ENCODE results near the gene ZNF322. TPM values are rescaled to one million over a fixed set of nuclear protein-coding genes. Genes with fewer than 3 reads are reported as not detected.
A peak's percentile ranks its signal among the peaks of the same experiment; 100 is the strongest.
"Not testable (repeated sequence)": the region's sequence is repeated elsewhere in the genome, so short reads cannot be mapped to it uniquely, and the experiment has no call there.

The ZNF322 gene, protein sequence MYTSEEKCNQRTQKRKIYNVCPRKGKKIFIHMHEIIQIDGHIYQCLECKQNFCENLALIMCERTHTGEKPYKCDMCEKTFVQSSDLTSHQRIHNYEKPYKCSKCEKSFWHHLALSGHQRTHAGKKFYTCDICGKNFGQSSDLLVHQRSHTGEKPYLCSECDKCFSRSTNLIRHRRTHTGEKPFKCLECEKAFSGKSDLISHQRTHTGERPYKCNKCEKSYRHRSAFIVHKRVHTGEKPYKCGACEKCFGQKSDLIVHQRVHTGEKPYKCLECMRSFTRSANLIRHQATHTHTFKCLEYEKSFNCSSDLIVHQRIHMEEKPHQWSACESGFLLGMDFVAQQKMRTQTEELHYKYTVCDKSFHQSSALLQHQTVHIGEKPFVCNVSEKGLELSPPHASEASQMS
- 4.0 and 6.9 TPM in 2 replicates for polyA plus RNA-seq (2012; rRNA removed)
- polyA plus RNA-seq (2012; cell fraction: cytosol; rRNA removed), result 5.1 and 5.3 TPM in 2 replicates
- 14.7 and 21.7 TPM in 2 replicates for polyA plus RNA-seq (2012; cell fraction: nucleus; rRNA removed)

- POLR2A ChIA-PET, result no interaction called here
- Histone ChIP-seq H3K4me3 (ENCODE audit: low read depth in 2 of 2, low read length in 1 of 2) (peak within 1 kb of the TSS; percentile 84 to 90), H3K9ac (peak within 1 kb of the TSS; percentile 71), H3K4me1 (ENCODE audit: control insufficient read depth in 1 of 2, insufficient read depth in 2 of 2, low read depth in 1 of 2, low read length in 1 of 2) (peaks cover 0 to 13% of the 10 kb centered on the region in 2 experiments; a peak in 2 of 4 replicates), H3K27ac (ENCODE audit: low read depth in 2 of 2, low read length in 1 of 2) (peak within 1 kb of the TSS; percentile 82 to 85), H2AFZ (ENCODE audit: low read depth) (peak within 1 kb of the TSS; percentile 99), H3K4me2 (peak within 1 kb of the TSS; percentile 84), H3K9me2 (no peaks in the 10 kb centered on the region), H3K79me2 (ENCODE audit: insufficient read depth) (peaks cover 49% of the 10 kb centered on the region), H3K27me3 (ENCODE audit: insufficient read depth) (peaks cover 6% of the 10 kb centered on the region; the same call in 1 of the 2 replicates), H3F3A (replicated peaks; ENCODE audit: insufficient read depth) (no peaks in the 10 kb centered on the region), H3K36me3 (replicated peaks in 1 of 2; ENCODE audit: control insufficient read depth in 1 of 2, insufficient read depth in 2 of 2, low read length in 1 of 2) (peaks cover 30 to 32% of the 10 kb centered on the region in 2 experiments), H4K20me1 (ENCODE audit: insufficient read depth) (no peaks in the 10 kb centered on the region), H3K9me3 (no peaks in the 10 kb centered on the region)
- WGBS (ENCODE audit: low lambda C conversion rate), result 5% methylated on average over 17 of the region's 56 CpGs
- CTCF ChIA-PET, result interaction anchor here (1.4 kb wide), 1 partner anchor 51 kb away, joined by 3 read pairs; no protein-coding TSS in a partner anchor
- DNase-seq, result peak; percentile 97
- TF ChIP-seq ELF1 (IDR thresholded peaks at IDR 0.05), result peak; percentile 68
- peak; percentile 68 for TF ChIP-seq GABPA (IDR thresholded peaks at IDR 0.05; ENCODE audit: low read depth)
- peak; percentile 33; the same call in 1 of the 2 replicates for TF ChIP-seq MAX (IDR thresholded peaks at IDR 0.05; ENCODE audit: low read depth)
- peak; percentile 83 for TF ChIP-seq POLR2AphosphoS5 (IDR thresholded peaks at IDR 0.05; ENCODE audit: low read depth, low read length)
- TF ChIP-seq, protein P1, sequence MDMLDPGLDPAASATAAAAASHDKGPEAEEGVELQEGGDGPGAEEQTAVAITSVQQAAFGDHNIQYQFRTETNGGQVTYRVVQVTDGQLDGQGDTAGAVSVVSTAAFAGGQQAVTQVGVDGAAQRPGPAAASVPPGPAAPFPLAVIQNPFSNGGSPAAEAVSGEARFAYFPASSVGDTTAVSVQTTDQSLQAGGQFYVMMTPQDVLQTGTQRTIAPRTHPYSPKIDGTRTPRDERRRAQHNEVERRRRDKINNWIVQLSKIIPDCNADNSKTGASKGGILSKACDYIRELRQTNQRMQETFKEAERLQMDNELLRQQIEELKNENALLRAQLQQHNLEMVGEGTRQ (IDR thresholded peaks at IDR 0.05; ENCODE audit: borderline replicate concordance, low read depth, low read length), result peak; percentile 61; the same call in 1 of the 2 replicates
- TF ChIP-seq, protein P2, sequence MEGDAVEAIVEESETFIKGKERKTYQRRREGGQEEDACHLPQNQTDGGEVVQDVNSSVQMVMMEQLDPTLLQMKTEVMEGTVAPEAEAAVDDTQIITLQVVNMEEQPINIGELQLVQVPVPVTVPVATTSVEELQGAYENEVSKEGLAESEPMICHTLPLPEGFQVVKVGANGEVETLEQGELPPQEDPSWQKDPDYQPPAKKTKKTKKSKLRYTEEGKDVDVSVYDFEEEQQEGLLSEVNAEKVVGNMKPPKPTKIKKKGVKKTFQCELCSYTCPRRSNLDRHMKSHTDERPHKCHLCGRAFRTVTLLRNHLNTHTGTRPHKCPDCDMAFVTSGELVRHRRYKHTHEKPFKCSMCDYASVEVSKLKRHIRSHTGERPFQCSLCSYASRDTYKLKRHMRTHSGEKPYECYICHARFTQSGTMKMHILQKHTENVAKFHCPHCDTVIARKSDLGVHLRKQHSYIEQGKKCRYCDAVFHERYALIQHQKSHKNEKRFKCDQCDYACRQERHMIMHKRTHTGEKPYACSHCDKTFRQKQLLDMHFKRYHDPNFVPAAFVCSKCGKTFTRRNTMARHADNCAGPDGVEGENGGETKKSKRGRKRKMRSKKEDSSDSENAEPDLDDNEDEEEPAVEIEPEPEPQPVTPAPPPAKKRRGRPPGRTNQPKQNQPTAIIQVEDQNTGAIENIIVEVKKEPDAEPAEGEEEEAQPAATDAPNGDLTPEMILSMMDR (IDR thresholded peaks at IDR 0.05), result no peak
- peak; percentile 74 for TF ChIP-seq NRF1 (IDR thresholded peaks at IDR 0.05; ENCODE audit: low read depth, low read length)
- TF ChIP-seq, protein P3, sequence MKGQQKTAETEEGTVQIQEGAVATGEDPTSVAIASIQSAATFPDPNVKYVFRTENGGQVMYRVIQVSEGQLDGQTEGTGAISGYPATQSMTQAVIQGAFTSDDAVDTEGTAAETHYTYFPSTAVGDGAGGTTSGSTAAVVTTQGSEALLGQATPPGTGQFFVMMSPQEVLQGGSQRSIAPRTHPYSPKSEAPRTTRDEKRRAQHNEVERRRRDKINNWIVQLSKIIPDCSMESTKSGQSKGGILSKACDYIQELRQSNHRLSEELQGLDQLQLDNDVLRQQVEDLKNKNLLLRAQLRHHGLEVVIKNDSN (IDR thresholded peaks at IDR 0.05; ENCODE audit: borderline replicate concordance, low read depth), result peak; percentile 91
- no peak for TF ChIP-seq SIN3A (IDR thresholded peaks at IDR 0.05; ENCODE audit: borderline replicate concordance, low read depth, low read length)
- TF ChIP-seq TAF1 (IDR thresholded peaks at IDR 0.05; ENCODE audit: borderline replicate concordance, low read depth, low read length), result peak; percentile 34; the same call in 1 of the 2 replicates
Measured at GRCh38 chr6:26659042-26659999, at the start of gene ZNF322. ZNF322 (minus strand) TSS chr6:26659746; CDS start chr6:26638553, 21,193 bp downstream.

GRCh38 chr6:26705780-26706179, 46.2 kb upstream of the ZNF322 start:
- H3K4me1 ChIP-seq (ENCODE audit: control insufficient read depth in 1 of 2, insufficient read depth in 2 of 2, low read depth in 1 of 2, low read length in 1 of 2); DNase-seq; CTCF ChIA-PET; H2AFZ ChIP-seq (ENCODE audit: low read depth); POLR2A ChIA-PET; H3K27me3 ChIP-seq (ENCODE audit: insufficient read depth); H3K4me2 ChIP-seq; H3K27ac ChIP-seq (ENCODE audit: low read depth in 2 of 2, low read length in 1 of 2); H4K20me1 ChIP-seq (ENCODE audit: insufficient read depth); H3K79me2 ChIP-seq (ENCODE audit: insufficient read depth); H3K36me3 ChIP-seq (replicated peaks in 1 of 2; ENCODE audit: control insufficient read depth in 1 of 2, insufficient read depth in 2 of 2, low read length in 1 of 2); H3F3A ChIP-seq (replicated peaks; ENCODE audit: insufficient read depth); H3K9ac ChIP-seq; H3K4me3 ChIP-seq (ENCODE audit: low read depth in 2 of 2, low read length in 1 of 2); H3K9me2 ChIP-seq; H3K9me3 ChIP-seq: not testable (repeated sequence)
- WGBS (ENCODE audit: low lambda C conversion rate), result no CpG with 5 or more reads among the region's 4 CpGs

GRCh38 chr6:26705352-26705751, 45.8 kb upstream of the ZNF322 start:
- POLR2A ChIA-PET; H3K4me2 ChIP-seq; H4K20me1 ChIP-seq (ENCODE audit: insufficient read depth); H3K4me3 ChIP-seq (ENCODE audit: low read depth in 2 of 2, low read length in 1 of 2); H3K4me1 ChIP-seq (ENCODE audit: control insufficient read depth in 1 of 2, insufficient read depth in 2 of 2, low read depth in 1 of 2, low read length in 1 of 2); CTCF ChIA-PET; H3K36me3 ChIP-seq (replicated peaks in 1 of 2; ENCODE audit: control insufficient read depth in 1 of 2, insufficient read depth in 2 of 2, low read length in 1 of 2); H3K9me2 ChIP-seq; DNase-seq; H2AFZ ChIP-seq (ENCODE audit: low read depth); H3F3A ChIP-seq (replicated peaks; ENCODE audit: insufficient read depth); H3K9me3 ChIP-seq; H3K79me2 ChIP-seq (ENCODE audit: insufficient read depth); H3K27me3 ChIP-seq (ENCODE audit: insufficient read depth); H3K9ac ChIP-seq; H3K27ac ChIP-seq (ENCODE audit: low read depth in 2 of 2, low read length in 1 of 2): not testable (repeated sequence)
- no CpG with 5 or more reads among the region's 5 CpGs for WGBS (ENCODE audit: low lambda C conversion rate)
